Measurements from ENCODE around the gene TCEANC. TPM values are rescaled to one million over a fixed set of nuclear protein-coding genes. Genes with fewer than 3 reads are reported as not detected.

TCEANC gene
- polyA plus RNA-seq, 1 donor from 2014 or later: 5.0 TPM

GRCh38 chrX:13607331-13607995 lies 45.5 kb upstream of the TCEANC start:
- H3K9ac ChIP-seq (ENCODE audit: low read length): no peak overlapping the region
- H2AFZ ChIP-seq (ENCODE audit: low read depth, low read length): no peak overlapping the region
- H4K20me1 ChIP-seq (ENCODE audit: insufficient read depth): no peaks in the 10 kb centered on the region
- no peaks in the 10 kb centered on the region for H3K27me3 ChIP-seq (ENCODE audit: insufficient read depth, low read depth, low read length)
- no peak for TF ChIP-seq REST (IDR thresholded peaks at IDR 0.05; ENCODE audit: borderline replicate concordance)
- no peak for TF ChIP-seq RAD21 (conservative IDR thresholded peaks at IDR 0.05)
- no peak for TF ChIP-seq CTCF (IDR thresholded peaks at IDR 0.05; ENCODE audit: poor library complexity, severe bottlenecking)
- no peak for TF ChIP-seq POLR2AphosphoS5 (IDR thresholded peaks at IDR 0.05)
- no peak for TF ChIP-seq EP300 (conservative IDR thresholded peaks at IDR 0.05; ENCODE audit: poor library complexity, severe bottlenecking)
- no peak for TF ChIP-seq EZH2 (IDR thresholded peaks at IDR 0.05; ENCODE audit: borderline replicate concordance, insufficient read depth, low read length, poor library complexity, severe bottlenecking)
- no peak for TF ChIP-seq MXI1 (conservative IDR thresholded peaks at IDR 0.05; ENCODE audit: poor library complexity, severe bottlenecking)
- H3K9me3 ChIP-seq (ENCODE audit: low read length): no peaks in the 10 kb centered on the region
- no peaks in the 10 kb centered on the region for H3K36me3 ChIP-seq (ENCODE audit: insufficient read depth, low read length)
- H3K27ac ChIP-seq (ENCODE audit: low read length): no peak overlapping the region
- no peaks in the 10 kb centered on the region for H3K9me2 ChIP-seq (ENCODE audit: insufficient read depth, low read length)
- no peak overlapping the region for H3K4me2 ChIP-seq (ENCODE audit: low read length)
- H3K4me3 ChIP-seq (ENCODE audit: low read length): no peak overlapping the region
- H3K79me2 ChIP-seq (replicated peaks; ENCODE audit: insufficient read depth, low read length): no peaks in the 10 kb centered on the region
- H3F3A ChIP-seq (ENCODE audit: insufficient read depth, low read length, poor library complexity, severe bottlenecking): no peaks in the 10 kb centered on the region

GRCh38 chrX:13607996-13608365 lies 45.0 kb upstream of the TCEANC start:
- Histone ChIP-seq H3K36me3 (ENCODE audit: insufficient read depth, low read length) (no peaks in the 10 kb centered on the region), H3K9me2 (ENCODE audit: insufficient read depth, low read length) (no peaks in the 10 kb centered on the region), H4K20me1 (ENCODE audit: insufficient read depth) (no peaks in the 10 kb centered on the region), H2AFZ (ENCODE audit: low read depth, low read length) (no peak overlapping the region), H3K4me3 (ENCODE audit: low read length) (no peak overlapping the region), H3K27ac (ENCODE audit: low read length) (no peak overlapping the region), H3K9ac (ENCODE audit: low read length) (no peak overlapping the region), H3K4me2 (ENCODE audit: low read length) (no peak overlapping the region), H3K27me3 (ENCODE audit: insufficient read depth, low read depth, low read length) (no peaks in the 10 kb centered on the region), H3K9me3 (ENCODE audit: low read length) (no peaks in the 10 kb centered on the region), H3F3A (ENCODE audit: insufficient read depth, low read length, poor library complexity, severe bottlenecking) (no peaks in the 10 kb centered on the region), H3K79me2 (replicated peaks; ENCODE audit: insufficient read depth, low read length) (no peaks in the 10 kb centered on the region)
- TF ChIP-seq EP300 (conservative IDR thresholded peaks at IDR 0.05; ENCODE audit: poor library complexity, severe bottlenecking) (no peak), EZH2 (IDR thresholded peaks at IDR 0.05; ENCODE audit: borderline replicate concordance, insufficient read depth, low read length, poor library complexity, severe bottlenecking) (no peak), SMC3 (conservative IDR thresholded peaks at IDR 0.05; ENCODE audit: poor library complexity) (no peak), RAD21 (conservative IDR thresholded peaks at IDR 0.05) (no peak), CTCF (IDR thresholded peaks at IDR 0.05; ENCODE audit: poor library complexity, severe bottlenecking) (no peak), MXI1 (conservative IDR thresholded peaks at IDR 0.05; ENCODE audit: poor library complexity, severe bottlenecking) (no peak), REST (IDR thresholded peaks at IDR 0.05; ENCODE audit: borderline replicate concordance) (no peak), POLR2AphosphoS5 (IDR thresholded peaks at IDR 0.05) (no peak), TAF1 (IDR thresholded peaks at IDR 0.05; ENCODE audit: low read depth) (no peak)
